Bronchial epithelial cell (primary cell): Measurements from ENCODE around the gene TLK2. TPM values are rescaled to one million over a fixed set of nuclear protein-coding genes. Genes with fewer than 3 reads are reported as not detected.
"Not testable (repeated sequence)": the region's sequence is repeated elsewhere in the genome, so short reads cannot be mapped to it uniquely, and the experiment has no call there.

Experiments used
- DNase-seq: peaks from one replicate; pipeline ENCODE4 v3.0.0-alpha.2; 2010; ENCODE audit warnings: low read depth
- FAIRE-seq: peaks from 2 replicates; lab custom pipeline; 2011; peaks lifted over from hg19 to GRCh38; lab: Jason Lieb, UNC
- H3K27me3 ChIP-seq: 2 replicates; pipeline ENCODE4 v1.5.1; 2011; ENCODE audit warnings: low read length; ENCODE audit not compliant: control insufficient read depth, insufficient read depth
- H3K36me3 ChIP-seq: 2 replicates; pipeline ENCODE4 v1.5.1; 2011; ENCODE audit warnings: low read length; ENCODE audit not compliant: control insufficient read depth, insufficient read depth
- H3K4me3 ChIP-seq: 2 replicates; pipeline ENCODE4 v1.5.1; 2011; ENCODE audit warnings: mild to moderate bottlenecking, low read depth, low read length, control low read depth
- CTCF ChIP-seq: IDR thresholded peaks from 2 replicates; pipeline ENCODE4 v1.5.1; 2011; ENCODE audit warnings: mild to moderate bottlenecking, moderate library complexity, low read length, control low read depth, inconsistent platforms; ENCODE audit not compliant: insufficient read depth, severe bottlenecking
- total RNA-seq: library from RNA; depleted of rRNA; stranded (reverse); fragments of >200 nt; gene quantifications from 2 replicates; pipeline ENCODE4 v1.2.1, GENCODE V29; 2014

Gene TLK2
- total RNA-seq, 1 donor from 2014 or later, result 37.4 TPM

GRCh38 chr17:62456016-62456415 lies 22.6 kb upstream of the TLK2 start:
- FAIRE-seq, result no peak
- Histone ChIP-seq H3K27me3 (no peaks in the 10 kb centered on the region), H3K4me3 (no peak overlapping the region), H3K36me3 (no peaks in the 10 kb centered on the region)
- DNase-seq, result no peak
- TF ChIP-seq CTCF, result no peak

GRCh38 chr17:62458483-62458882 lies 20.1 kb upstream of the TLK2 start:
- not testable (repeated sequence) for FAIRE-seq, H3K4me3 ChIP-seq, H3K27me3 ChIP-seq, H3K36me3 ChIP-seq, DNase-seq

GRCh38 chr17:62464422-62464821 lies 14.2 kb upstream of the TLK2 start:
- H3K4me3 ChIP-seq, H3K27me3 ChIP-seq, DNase-seq, FAIRE-seq, H3K36me3 ChIP-seq: not testable (repeated sequence)

GRCh38 chr17:62465271-62465670 lies 13.4 kb upstream of the TLK2 start:
- FAIRE-seq, H3K36me3 ChIP-seq, DNase-seq, H3K27me3 ChIP-seq, H3K4me3 ChIP-seq: not testable (repeated sequence)

- FAIRE-seq, H3K36me3 ChIP-seq, H3K4me3 ChIP-seq, H3K27me3 ChIP-seq: not testable (repeated sequence)
- DNase-seq, result peak; percentile 76
These were observed 7.8 kb upstream of the TLK2 start for GRCh38 chr17:62470666-62471379.

- not testable (repeated sequence) for FAIRE-seq, H3K36me3 ChIP-seq, DNase-seq
These were observed 7.2 kb upstream of the TLK2 start for GRCh38 chr17:62471380-62471880.

GRCh38 chr17:62473030-62473982 lies 5.3 kb upstream of the TLK2 start:
- not testable (repeated sequence) for H3K27me3 ChIP-seq, FAIRE-seq, H3K4me3 ChIP-seq, H3K36me3 ChIP-seq
- DNase-seq, result peak; percentile 39

More at GRCh38 chr17:62471380-62471880, 7.2 kb upstream of the TLK2 start:
- H3K27me3 ChIP-seq, H3K4me3 ChIP-seq: not testable (repeated sequence)

- DNase-seq, H3K27me3 ChIP-seq, FAIRE-seq, H3K4me3 ChIP-seq, H3K36me3 ChIP-seq: not testable (repeated sequence)
These were observed 1.5 kb upstream of the TLK2 start for GRCh38 chr17:62477111-62477510.

GRCh38 chr17:62477718-62478408 lies 762 bp upstream of the TLK2 start:
- not testable (repeated sequence) for H3K36me3 ChIP-seq, FAIRE-seq, H3K27me3 ChIP-seq, DNase-seq
- H3K4me3 ChIP-seq, result peak overlapping the region; percentile 58

GRCh38 chr17:62478880-62479638 lies 434 bp downstream of the TLK2 start:
- not testable (repeated sequence) for DNase-seq

GRCh38 chr17:62479639-62480258 lies 1.1 kb downstream of the TLK2 start:
- DNase-seq, H3K36me3 ChIP-seq, H3K27me3 ChIP-seq, FAIRE-seq: not testable (repeated sequence)
- peak overlapping the region; percentile 58 for H3K4me3 ChIP-seq

More at GRCh38 chr17:62478880-62479638, 434 bp downstream of the TLK2 start:
- not testable (repeated sequence) for H3K36me3 ChIP-seq, FAIRE-seq, H3K27me3 ChIP-seq
- H3K4me3 ChIP-seq, result peak overlapping the region; percentile 58
